ENCODE measurements around the gene NUP93. TPM values are rescaled to one million over a fixed set of nuclear protein-coding genes. Genes with fewer than 3 reads are reported as not detected.

Gene NUP93
- total RNA-seq, 1 donor from 2014 or later: 49.4 TPM

DNA sequence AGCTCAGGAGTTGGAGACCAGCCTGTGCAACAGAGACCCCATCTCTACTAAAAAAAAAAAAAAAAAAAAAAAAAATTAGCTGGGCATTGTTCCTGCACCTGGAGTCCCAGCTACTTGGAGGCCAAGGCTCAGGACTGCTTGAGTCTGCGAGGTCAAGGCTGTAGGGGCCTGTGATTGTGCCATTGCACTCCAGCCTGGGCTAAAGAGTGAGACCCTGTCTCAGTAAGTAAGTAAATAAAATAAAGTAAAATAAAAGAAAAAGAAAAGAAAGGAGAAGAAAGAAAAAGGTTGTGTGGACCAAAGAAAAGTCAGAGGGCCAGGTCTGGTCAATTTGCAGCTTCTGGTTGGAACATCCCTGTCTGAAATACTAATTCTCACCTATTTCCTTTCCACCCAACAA is 29.3 kb upstream of the NUP93 start:
- Histone ChIP-seq H3K9me3 (no peaks in the 10 kb centered on the region), H3K27ac (no peak overlapping the region), H3K27me3 (ENCODE audit: low read depth) (no peaks in the 10 kb centered on the region), H3K4me3 (no peak overlapping the region), H3K36me3 (no peaks in the 10 kb centered on the region), H3K4me1 (peaks cover 10% of the 10 kb centered on the region)
- ATAC-seq (no peak), DNase-seq (no peak)
- intact Hi-C loops (cut with DNase I): loop anchor here (10.0 kb wide), 1 partner anchor 186 kb away; no protein-coding TSS in a partner anchor
- TF ChIP-seq, protein P1, sequence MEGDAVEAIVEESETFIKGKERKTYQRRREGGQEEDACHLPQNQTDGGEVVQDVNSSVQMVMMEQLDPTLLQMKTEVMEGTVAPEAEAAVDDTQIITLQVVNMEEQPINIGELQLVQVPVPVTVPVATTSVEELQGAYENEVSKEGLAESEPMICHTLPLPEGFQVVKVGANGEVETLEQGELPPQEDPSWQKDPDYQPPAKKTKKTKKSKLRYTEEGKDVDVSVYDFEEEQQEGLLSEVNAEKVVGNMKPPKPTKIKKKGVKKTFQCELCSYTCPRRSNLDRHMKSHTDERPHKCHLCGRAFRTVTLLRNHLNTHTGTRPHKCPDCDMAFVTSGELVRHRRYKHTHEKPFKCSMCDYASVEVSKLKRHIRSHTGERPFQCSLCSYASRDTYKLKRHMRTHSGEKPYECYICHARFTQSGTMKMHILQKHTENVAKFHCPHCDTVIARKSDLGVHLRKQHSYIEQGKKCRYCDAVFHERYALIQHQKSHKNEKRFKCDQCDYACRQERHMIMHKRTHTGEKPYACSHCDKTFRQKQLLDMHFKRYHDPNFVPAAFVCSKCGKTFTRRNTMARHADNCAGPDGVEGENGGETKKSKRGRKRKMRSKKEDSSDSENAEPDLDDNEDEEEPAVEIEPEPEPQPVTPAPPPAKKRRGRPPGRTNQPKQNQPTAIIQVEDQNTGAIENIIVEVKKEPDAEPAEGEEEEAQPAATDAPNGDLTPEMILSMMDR (IDR thresholded peaks at IDR 0.05): no peak

DNA sequence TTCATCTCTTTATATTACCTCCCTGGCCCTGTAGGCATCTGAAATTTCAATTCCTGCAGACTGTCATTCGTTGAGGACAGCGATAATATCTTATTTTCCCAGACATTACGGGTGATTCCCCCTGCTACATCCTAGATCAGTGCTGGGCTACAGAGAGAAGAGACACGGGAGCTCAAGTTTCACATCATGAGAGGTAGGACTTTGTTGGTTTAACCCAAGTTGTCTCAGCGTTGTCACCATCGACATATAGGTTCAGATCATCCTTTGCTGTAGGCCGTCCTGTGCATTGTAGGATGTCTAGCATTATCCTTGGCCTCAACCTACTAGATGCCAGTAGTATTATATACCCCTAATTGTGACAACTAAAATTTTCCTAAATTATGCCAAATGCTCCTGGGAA is 28.4 kb upstream of the NUP93 start:
- no peaks in the 10 kb centered on the region for H3K9me3 ChIP-seq
- TF ChIP-seq, protein P1 (IDR thresholded peaks at IDR 0.05): no peak
- DNase-seq (no peak), ATAC-seq (no peak)
- no peaks in the 10 kb centered on the region for H3K36me3 ChIP-seq
- no peaks in the 10 kb centered on the region for H3K27me3 ChIP-seq (ENCODE audit: low read depth)
- intact Hi-C loops (cut with DNase I): loop anchor here (10.0 kb wide), 1 partner anchor 187 kb away; no protein-coding TSS in a partner anchor
- H3K27ac ChIP-seq: no peak overlapping the region
- no peak overlapping the region for H3K4me3 ChIP-seq
- H3K4me1 ChIP-seq: peaks cover 10% of the 10 kb centered on the region

DNA sequence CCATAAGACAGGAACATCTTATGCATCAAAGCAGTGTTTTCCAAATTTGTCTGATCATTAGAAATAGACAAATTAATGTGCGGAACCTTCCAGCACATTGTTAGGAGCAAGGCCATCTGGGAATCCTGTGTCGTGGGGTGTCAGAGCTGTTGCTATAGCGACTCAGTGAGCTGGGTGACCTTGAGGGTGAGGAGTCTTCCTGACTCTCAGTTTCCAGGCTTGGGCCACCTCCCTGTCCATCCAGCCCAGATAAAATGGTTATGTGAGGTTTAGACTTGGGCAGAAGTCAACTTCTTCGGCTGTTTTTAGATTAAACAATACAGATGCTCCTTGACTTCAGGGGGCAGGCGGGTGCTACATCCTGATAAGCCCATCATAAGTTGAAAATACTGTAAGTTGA is 27.1 kb upstream of the NUP93 start:
- intact Hi-C loops (cut with DNase I): loop anchor here (10.0 kb wide), 1 partner anchor 188 kb away; no protein-coding TSS in a partner anchor
- H3K4me1 ChIP-seq: peaks cover 10% of the 10 kb centered on the region
- no peak overlapping the region for H3K4me3 ChIP-seq
- no peaks in the 10 kb centered on the region for H3K9me3 ChIP-seq
- TF ChIP-seq, protein P1 (IDR thresholded peaks at IDR 0.05): no peak
- ATAC-seq (no peak), DNase-seq (no peak)
- no peaks in the 10 kb centered on the region for H3K27me3 ChIP-seq (ENCODE audit: low read depth)
- H3K36me3 ChIP-seq: no peaks in the 10 kb centered on the region
- no peak overlapping the region for H3K27ac ChIP-seq

DNA sequence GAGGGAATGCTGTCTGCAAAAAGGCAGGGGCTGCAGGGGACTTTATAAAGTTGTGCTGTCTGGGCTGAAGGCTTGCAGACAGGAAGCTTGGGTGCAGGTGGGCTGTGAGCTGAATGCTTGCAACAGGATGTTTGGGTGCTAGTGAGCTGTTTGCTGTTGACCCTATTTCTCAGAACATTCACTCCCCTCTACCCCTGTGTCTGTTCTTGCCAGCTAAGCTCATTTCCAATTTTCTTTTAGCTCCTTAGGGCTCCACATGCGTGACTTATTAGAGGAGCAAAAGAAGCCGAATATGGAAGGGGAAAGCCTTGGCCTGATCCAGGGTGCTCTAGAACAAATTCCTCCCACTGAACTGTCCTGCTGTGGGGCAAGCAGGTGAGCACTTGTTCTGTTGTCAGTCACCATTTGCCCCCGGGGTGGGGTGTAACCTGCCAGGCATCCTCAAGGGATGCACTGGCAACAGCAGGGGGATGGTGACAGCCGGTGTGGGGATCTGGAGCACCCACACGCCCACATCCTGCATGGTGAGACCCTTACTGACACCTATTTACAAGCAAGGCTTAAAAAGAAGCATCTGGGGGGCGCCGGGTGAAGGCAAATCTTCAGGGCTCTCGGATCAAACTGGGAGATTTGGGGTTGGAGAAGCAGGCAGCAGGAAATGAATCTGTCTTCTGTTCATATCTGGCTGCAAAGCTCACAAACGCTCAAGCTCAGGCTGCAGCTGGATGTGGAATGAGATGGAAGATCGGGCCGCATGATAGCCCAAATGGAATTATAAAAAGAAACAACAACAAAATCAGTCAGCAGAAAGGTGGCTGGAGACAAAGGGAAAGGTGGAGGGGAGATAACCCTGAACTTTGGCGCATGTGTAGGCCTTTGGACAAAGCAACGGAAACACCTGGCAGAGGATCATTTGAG is 21.1 kb upstream of the NUP93 start:
- no peak overlapping the region for H3K27ac ChIP-seq
- H3K9me3 ChIP-seq: no peaks in the 10 kb centered on the region
- TF ChIP-seq, protein P1 (IDR thresholded peaks at IDR 0.05): no peak
- no peak for ATAC-seq
- no peaks in the 10 kb centered on the region for H3K36me3 ChIP-seq
- intact Hi-C loops (cut with DNase I): loop anchor here (10.0 kb wide), 1 partner anchor 194 kb away; no protein-coding TSS in a partner anchor
- DNase-seq: no peak
- no peak overlapping the region for H3K4me3 ChIP-seq
- H3K27me3 ChIP-seq (ENCODE audit: low read depth): no peaks in the 10 kb centered on the region
- no peaks in the 10 kb centered on the region for H3K4me1 ChIP-seq

DNA sequence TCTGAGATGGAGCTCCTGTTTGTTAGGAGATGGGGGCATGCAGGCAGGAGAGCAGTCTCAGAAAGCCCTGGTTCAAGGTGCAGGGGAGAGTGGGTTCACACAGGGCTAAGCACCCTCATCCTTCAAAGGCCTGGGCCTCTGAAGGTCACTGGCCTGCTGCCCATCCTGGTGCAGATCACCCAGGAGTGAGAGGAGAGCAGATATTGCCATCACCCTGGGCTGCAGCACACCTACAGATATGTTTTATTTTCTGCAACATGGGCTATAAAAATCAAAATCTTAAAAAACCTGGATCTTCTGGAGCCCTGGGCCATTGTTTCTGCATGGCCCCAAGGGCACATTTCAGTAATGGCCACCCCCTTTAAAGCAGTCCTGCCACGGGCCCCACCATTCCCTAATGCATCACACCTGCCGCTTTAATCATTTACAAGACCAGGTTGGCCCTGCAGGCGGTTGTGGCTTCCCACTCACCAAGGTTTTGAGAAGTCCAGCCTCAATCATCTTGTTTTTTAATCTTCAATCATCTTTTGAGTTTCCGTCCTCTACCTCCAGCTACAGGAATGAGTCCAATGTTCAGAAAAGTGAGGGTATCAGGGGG is 20.4 kb upstream of the NUP93 start:
- Histone ChIP-seq H3K4me3 (no peak overlapping the region), H3K27me3 (ENCODE audit: low read depth) (no peaks in the 10 kb centered on the region), H3K36me3 (no peaks in the 10 kb centered on the region), H3K27ac (no peak overlapping the region), H3K4me1 (no peaks in the 10 kb centered on the region), H3K9me3 (no peaks in the 10 kb centered on the region)
- DNase-seq: no peak
- intact Hi-C loops (cut with DNase I): loop anchor here (10.0 kb wide), 1 partner anchor 195 kb away; no protein-coding TSS in a partner anchor
- TF ChIP-seq, protein P1 (IDR thresholded peaks at IDR 0.05): no peak
- ATAC-seq: no peak

All from lower lobe of right lung (tissue), 2 donors.